ENCODE measurements around the gene GPR34. TPM values are rescaled to one million over a fixed set of nuclear protein-coding genes. Genes with fewer than 3 reads are reported as not detected.

GPR34 gene
- total RNA-seq, 6 experiments from 2014 or later, result 1.8 to 3.8 (median 3.2) TPM

DNA sequence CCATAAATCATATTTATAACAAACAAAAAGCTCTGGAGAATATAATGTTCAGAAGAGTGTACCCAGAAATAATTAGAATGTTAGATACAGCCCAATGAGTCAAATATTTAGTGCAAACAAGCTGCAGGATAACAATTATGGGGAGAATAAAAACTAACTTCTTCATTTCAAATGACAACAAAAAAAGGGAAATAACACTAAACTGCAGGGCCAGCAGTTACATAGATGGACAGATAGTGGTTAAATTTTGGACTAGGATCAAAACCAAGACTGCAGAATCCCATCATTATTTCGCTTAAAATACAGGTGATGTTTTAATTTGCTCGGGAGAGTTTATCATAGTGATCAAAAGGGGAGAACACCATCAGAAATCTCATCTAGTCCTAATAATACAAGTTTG lies 617 bp upstream of the GPR34 start:
- intact Hi-C loops (cut with DNase I), result no loop called here
- 54% methylated on average over 2 of the region's 2 CpGs for WGBS (ENCODE audit: insufficient coverage, low coverage, low lambda C conversion rate, missing lambda C conversion rate)
- DNase-seq (no peak), ATAC-seq (no peak)
- no peak for TF ChIP-seq POLR2A (IDR thresholded peaks at IDR 0.05)
- TF ChIP-seq, protein P1, sequence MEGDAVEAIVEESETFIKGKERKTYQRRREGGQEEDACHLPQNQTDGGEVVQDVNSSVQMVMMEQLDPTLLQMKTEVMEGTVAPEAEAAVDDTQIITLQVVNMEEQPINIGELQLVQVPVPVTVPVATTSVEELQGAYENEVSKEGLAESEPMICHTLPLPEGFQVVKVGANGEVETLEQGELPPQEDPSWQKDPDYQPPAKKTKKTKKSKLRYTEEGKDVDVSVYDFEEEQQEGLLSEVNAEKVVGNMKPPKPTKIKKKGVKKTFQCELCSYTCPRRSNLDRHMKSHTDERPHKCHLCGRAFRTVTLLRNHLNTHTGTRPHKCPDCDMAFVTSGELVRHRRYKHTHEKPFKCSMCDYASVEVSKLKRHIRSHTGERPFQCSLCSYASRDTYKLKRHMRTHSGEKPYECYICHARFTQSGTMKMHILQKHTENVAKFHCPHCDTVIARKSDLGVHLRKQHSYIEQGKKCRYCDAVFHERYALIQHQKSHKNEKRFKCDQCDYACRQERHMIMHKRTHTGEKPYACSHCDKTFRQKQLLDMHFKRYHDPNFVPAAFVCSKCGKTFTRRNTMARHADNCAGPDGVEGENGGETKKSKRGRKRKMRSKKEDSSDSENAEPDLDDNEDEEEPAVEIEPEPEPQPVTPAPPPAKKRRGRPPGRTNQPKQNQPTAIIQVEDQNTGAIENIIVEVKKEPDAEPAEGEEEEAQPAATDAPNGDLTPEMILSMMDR (IDR thresholded peaks at IDR 0.05), result no peak
- Histone ChIP-seq H3K27me3 (peaks cover 0 to 5% of the 10 kb centered on the region in 2 donors), H3K9me3 (no peaks in the 10 kb centered on the region), H3K36me3 (no peaks in the 10 kb centered on the region), H3K4me3 (no peak overlapping the region), H3K4me1 (peaks cover 0 to 9% (median 0%) of the 10 kb centered on the region in 4 donors), H3K27ac (no peak overlapping the region)

DNA sequence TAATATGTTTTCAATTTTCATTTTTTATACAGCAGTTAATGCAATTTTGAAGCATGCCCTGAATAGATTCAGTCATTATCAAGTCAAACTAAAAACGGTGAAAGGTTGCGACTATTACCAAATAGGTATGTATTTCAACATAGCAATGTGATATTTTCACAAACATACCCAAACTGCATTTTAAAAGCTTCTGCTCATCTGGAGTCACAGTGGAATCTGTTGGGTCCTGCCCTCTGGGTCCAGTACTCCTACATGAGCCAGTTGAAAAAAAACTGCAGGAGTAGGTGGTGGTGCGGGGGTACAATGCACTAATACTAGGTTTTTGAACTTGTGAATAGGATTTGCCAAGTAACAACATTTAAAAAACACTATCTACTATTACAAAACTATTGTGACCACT lies 938 bp downstream of the GPR34 start:
- DNase-seq (peak in 1 of 3 donors; percentile 56), ATAC-seq (peak; percentile 77 to 89 (median 85))
- no peak for TF ChIP-seq POLR2A (IDR thresholded peaks at IDR 0.05)
- TF ChIP-seq, protein P1 (IDR thresholded peaks at IDR 0.05), result no peak
- 32% methylated on average over 3 of the region's 3 CpGs for WGBS (ENCODE audit: insufficient coverage, low coverage, low lambda C conversion rate, missing lambda C conversion rate)
- intact Hi-C loops (cut with DNase I), result no loop called here
- Histone ChIP-seq H3K4me1 (peaks cover 0 to 9% (median 0%) of the 10 kb centered on the region in 4 donors), H3K27me3 (peaks cover 0 to 4% of the 10 kb centered on the region in 2 donors), H3K36me3 (no peaks in the 10 kb centered on the region), H3K4me3 (no peak overlapping the region), H3K9me3 (no peaks in the 10 kb centered on the region), H3K27ac (peak overlapping the region in 1 of 3 donors; percentile 4)

DNA sequence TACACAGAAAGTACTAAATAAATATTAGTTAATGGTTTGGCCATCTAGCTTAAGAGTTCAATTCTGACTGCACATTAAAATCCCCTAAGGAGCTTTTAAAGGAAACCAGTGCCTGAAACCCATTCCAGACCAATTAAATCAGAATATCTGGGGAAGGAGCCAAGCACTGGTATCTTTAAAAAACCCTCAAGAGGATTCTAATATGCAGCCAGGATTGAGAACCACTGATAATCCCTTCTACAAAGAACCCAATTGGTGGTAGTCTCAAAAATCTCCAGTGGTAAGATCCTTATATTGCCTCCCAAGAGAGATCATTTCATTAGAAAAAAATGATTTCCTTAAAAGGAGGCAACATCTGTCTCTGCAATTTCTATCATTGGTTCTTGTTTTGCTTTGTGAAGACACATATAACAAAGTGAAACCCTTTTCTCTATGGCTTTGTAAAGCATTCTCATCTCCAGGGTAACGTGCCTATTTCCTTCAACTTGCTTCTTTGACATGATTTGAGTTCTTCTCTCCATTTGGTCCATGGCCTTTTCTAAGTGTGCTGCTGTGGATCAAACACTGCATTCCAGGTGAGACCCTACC lies 3.5 kb downstream of the GPR34 start:
- H3K27ac ChIP-seq, result no peak overlapping the region
- DNase-seq (no peak), ATAC-seq (peak in 1 of 4 donors; percentile 20)
- H3K9me3 ChIP-seq, result no peaks in the 10 kb centered on the region
- no peaks in the 10 kb centered on the region for H3K27me3 ChIP-seq
- no peak overlapping the region for H3K4me3 ChIP-seq
- no peaks in the 10 kb centered on the region for H3K36me3 ChIP-seq
- no peak for TF ChIP-seq POLR2A (IDR thresholded peaks at IDR 0.05)
- TF ChIP-seq, protein P1 (IDR thresholded peaks at IDR 0.05), result no peak
- intact Hi-C loops (cut with DNase I), result no loop called here
- H3K4me1 ChIP-seq, result peaks cover 0 to 9% (median 0%) of the 10 kb centered on the region in 4 donors
- 33% methylated on average over 1 of the region's 1 CpG for WGBS (ENCODE audit: insufficient coverage, low coverage, low lambda C conversion rate, missing lambda C conversion rate)

DNA sequence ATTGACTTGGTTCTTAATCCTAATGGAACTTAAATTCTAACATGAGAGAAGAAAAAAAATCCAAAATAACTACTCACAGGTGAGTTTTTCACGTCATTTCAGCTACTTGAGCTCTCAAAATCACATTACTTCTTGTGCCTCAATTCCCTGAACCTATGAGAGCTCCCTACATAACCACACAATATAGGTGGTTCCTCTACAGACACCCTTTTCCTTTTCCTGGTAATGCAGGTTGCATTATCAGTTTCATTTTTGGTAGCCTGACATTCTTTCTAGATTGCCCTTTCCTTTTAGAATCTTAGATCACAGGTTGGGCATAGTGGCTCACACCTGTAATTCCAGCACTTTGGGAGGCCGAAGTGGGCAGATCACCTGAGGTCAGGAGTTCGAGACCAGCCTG lies 4.3 kb downstream of the GPR34 start:
- 72% methylated on average over 3 of the region's 3 CpGs for WGBS (ENCODE audit: insufficient coverage, low coverage, low lambda C conversion rate, missing lambda C conversion rate)

More for the DNA sequence above, 4.3 kb downstream of the GPR34 start:
- intact Hi-C loops (cut with DNase I), result no loop called here
- no peak for TF ChIP-seq POLR2A (IDR thresholded peaks at IDR 0.05)
- TF ChIP-seq, protein P1 (IDR thresholded peaks at IDR 0.05), result no peak
- peaks cover 0 to 9% (median 0%) of the 10 kb centered on the region in 4 donors for H3K4me1 ChIP-seq
- DNase-seq, result no peak
- no peak for ATAC-seq
- no peaks in the 10 kb centered on the region for H3K27me3 ChIP-seq
- H3K9me3 ChIP-seq, result no peaks in the 10 kb centered on the region
- H3K4me3 ChIP-seq, result no peak overlapping the region
- H3K27ac ChIP-seq, result no peak overlapping the region
- no peaks in the 10 kb centered on the region for H3K36me3 ChIP-seq

All from right lobe of liver (tissue), 6 donors.